ENCODE measurements around the gene TEAD3. TPM values are rescaled to one million over a fixed set of nuclear protein-coding genes. Genes with fewer than 3 reads are reported as not detected.

TEAD3 gene
- total and polyA plus RNA-seq, 4 donors = 15.0 to 20.7 (median 18.5) TPM

- H3K4me3 ChIP-seq = no peak overlapping the region
- no peak overlapping the region for H3K9ac ChIP-seq (ENCODE audit: insufficient read depth in 1 of 2, low read length in 2 of 2)
- no peak overlapping the region for H3K27ac ChIP-seq (ENCODE audit: low read depth in 1 of 2, low read length in 1 of 2)
- H3K36me3 ChIP-seq (ENCODE audit: control insufficient read depth in 4 of 4, insufficient read depth in 4 of 4, low read length in 4 of 4) = peaks cover 0 to 54% (median 29%) of the 10 kb centered on the region in 4 donors
- no peak for TF ChIP-seq CTCF (IDR thresholded peaks at IDR 0.05; ENCODE audit: control extremely low read depth, extremely low read depth)
- ATAC-seq (ENCODE audit: insufficient read depth, low FRiP score) (no peak), DNase-seq (no peak)
- H3K27me3 ChIP-seq (ENCODE audit: control insufficient read depth in 3 of 3, insufficient read depth in 3 of 3, low read length in 2 of 3) = no peaks in the 10 kb centered on the region
- no peaks in the 10 kb centered on the region for H3K9me3 ChIP-seq (ENCODE audit: control insufficient read depth in 4 of 4, insufficient read depth in 3 of 4, low read length in 3 of 4)
- H3K4me1 ChIP-seq (ENCODE audit: control insufficient read depth in 5 of 5, insufficient read depth in 5 of 5, low read length in 5 of 5) = peaks cover 0 to 16% (median 7%) of the 10 kb centered on the region in 5 donors
Measured at GRCh38 chr6:35473850-35474130, 23.1 kb downstream of the TEAD3 start.

- Histone ChIP-seq H3K27ac (ENCODE audit: low read depth in 1 of 2, low read length in 1 of 2) (peak overlapping the region in 1 of 2 donors; percentile 51), H3K9me3 (ENCODE audit: control insufficient read depth in 4 of 4, insufficient read depth in 3 of 4, low read length in 3 of 4) (no peaks in the 10 kb centered on the region), H3K36me3 (ENCODE audit: control insufficient read depth in 4 of 4, insufficient read depth in 4 of 4, low read length in 4 of 4) (peaks cover 0 to 55% (median 29%) of the 10 kb centered on the region in 4 donors), H3K4me3 (no peak overlapping the region), H3K9ac (ENCODE audit: insufficient read depth in 1 of 2, low read length in 2 of 2) (no peak overlapping the region), H3K27me3 (ENCODE audit: control insufficient read depth in 3 of 3, insufficient read depth in 3 of 3, low read length in 2 of 3) (no peaks in the 10 kb centered on the region), H3K4me1 (ENCODE audit: control insufficient read depth in 5 of 5, insufficient read depth in 5 of 5, low read length in 5 of 5) (peaks cover 0 to 16% (median 9%) of the 10 kb centered on the region in 5 donors)
- WGBS, 2 donors = 85 to 91% methylated on average over 9 of the region's 9 CpGs
- no peak for TF ChIP-seq CTCF (IDR thresholded peaks at IDR 0.05; ENCODE audit: control extremely low read depth, extremely low read depth)
- DNase-seq (no peak), ATAC-seq (ENCODE audit: insufficient read depth, low FRiP score) (no peak)
Measured at GRCh38 chr6:35473075-35473849, 23.6 kb downstream of the TEAD3 start.

- Histone ChIP-seq H3K27me3 (ENCODE audit: control insufficient read depth in 3 of 3, insufficient read depth in 3 of 3, low read length in 2 of 3) (no peaks in the 10 kb centered on the region), H3K9me3 (ENCODE audit: control insufficient read depth in 4 of 4, insufficient read depth in 3 of 4, low read length in 3 of 4) (no peaks in the 10 kb centered on the region), H3K4me1 (ENCODE audit: control insufficient read depth in 5 of 5, insufficient read depth in 5 of 5, low read length in 5 of 5) (peaks cover 0 to 16% (median 9%) of the 10 kb centered on the region in 5 donors), H3K9ac (ENCODE audit: insufficient read depth in 1 of 2, low read length in 2 of 2) (no peak overlapping the region), H3K36me3 (ENCODE audit: control insufficient read depth in 4 of 4, insufficient read depth in 4 of 4, low read length in 4 of 4) (peaks cover 0 to 54% (median 29%) of the 10 kb centered on the region in 4 donors), H3K4me3 (no peak overlapping the region), H3K27ac (ENCODE audit: low read depth in 1 of 2, low read length in 1 of 2) (no peak overlapping the region)
- no peak for ATAC-seq (ENCODE audit: insufficient read depth, low FRiP score)
- no peak for TF ChIP-seq CTCF (IDR thresholded peaks at IDR 0.05; ENCODE audit: control extremely low read depth, extremely low read depth)
- WGBS, 2 donors = 66 to 70% methylated on average over 8 of the region's 8 CpGs
- no peak for DNase-seq
Measured at GRCh38 chr6:35471836-35472345, 25.0 kb downstream of the TEAD3 start.
